GM12873 (cell line): Measurements from ENCODE around the gene OLFM3.

Source experiments
- TF ChIP-seq, protein P1 (sequence below): IDR thresholded peaks from 2 replicates; pipeline ENCODE4 v1.5.1; 2012; ENCODE audit warnings: low read depth, mild to moderate bottlenecking, moderate library complexity, low read length, control low read depth; ENCODE audit not compliant: insufficient read depth; ENCODE audit errors: missing control alignments

Gene OLFM3

DNA sequence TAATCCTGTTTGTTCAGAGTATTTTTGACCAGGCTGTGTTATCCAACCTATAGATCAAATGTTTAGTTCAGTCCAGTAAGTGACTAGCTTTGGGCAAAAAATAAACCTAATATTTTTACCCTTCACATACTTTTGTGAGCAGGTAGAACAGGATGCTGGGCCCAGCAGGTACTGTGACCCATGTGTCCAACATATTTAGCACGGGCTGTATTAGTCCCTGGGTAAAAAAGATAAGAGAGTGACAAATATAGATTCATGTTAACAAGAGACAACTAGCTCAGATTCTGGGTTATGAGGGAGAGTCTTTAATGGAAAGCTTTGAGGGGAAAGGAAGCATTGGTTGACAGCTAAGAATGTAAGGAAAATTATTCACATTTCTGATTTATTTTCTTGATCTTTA, 43.1 kb downstream of the OLFM3 start:
- TF ChIP-seq, protein P1, sequence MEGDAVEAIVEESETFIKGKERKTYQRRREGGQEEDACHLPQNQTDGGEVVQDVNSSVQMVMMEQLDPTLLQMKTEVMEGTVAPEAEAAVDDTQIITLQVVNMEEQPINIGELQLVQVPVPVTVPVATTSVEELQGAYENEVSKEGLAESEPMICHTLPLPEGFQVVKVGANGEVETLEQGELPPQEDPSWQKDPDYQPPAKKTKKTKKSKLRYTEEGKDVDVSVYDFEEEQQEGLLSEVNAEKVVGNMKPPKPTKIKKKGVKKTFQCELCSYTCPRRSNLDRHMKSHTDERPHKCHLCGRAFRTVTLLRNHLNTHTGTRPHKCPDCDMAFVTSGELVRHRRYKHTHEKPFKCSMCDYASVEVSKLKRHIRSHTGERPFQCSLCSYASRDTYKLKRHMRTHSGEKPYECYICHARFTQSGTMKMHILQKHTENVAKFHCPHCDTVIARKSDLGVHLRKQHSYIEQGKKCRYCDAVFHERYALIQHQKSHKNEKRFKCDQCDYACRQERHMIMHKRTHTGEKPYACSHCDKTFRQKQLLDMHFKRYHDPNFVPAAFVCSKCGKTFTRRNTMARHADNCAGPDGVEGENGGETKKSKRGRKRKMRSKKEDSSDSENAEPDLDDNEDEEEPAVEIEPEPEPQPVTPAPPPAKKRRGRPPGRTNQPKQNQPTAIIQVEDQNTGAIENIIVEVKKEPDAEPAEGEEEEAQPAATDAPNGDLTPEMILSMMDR, result no peak

DNA sequence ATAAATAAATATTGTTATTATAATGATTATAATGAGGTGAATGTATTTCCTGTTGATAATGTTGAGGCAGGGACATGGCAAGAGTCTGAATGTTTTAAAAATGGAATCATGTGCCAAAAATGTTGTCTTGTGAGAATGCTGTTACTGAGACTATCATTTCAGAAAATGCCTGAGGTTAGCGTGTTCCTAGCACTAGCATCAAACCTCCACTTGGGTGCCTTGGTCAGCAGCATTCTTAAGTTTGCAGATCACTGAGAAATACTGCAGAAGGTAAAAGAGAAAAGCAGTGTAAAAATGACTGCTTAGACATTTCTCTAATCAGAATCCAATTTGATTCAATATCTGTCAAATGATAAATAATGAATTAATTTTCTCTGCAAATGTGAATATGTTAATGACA, 50.8 kb downstream of the OLFM3 start:
- TF ChIP-seq, protein P1, result no peak

DNA sequence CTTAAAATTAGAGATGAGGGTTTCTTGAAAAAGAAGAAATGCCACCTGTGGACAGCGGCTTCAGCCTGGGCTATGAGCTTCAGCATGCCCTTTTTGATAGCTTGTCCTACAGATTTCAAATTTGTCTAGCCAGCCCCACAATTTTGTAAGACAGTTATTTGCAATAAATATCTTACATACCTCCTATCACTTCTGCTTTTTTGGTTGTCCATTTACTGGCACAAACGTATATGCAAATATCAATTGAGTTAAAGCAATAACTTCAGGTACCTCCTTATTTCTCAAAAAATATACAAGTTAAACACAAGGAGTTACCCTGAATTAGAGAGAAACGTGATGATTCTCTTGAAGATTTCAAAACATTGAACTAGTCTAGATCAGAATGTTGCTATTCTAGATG, 53.5 kb downstream of the OLFM3 start:
- TF ChIP-seq, protein P1, result no peak

DNA sequence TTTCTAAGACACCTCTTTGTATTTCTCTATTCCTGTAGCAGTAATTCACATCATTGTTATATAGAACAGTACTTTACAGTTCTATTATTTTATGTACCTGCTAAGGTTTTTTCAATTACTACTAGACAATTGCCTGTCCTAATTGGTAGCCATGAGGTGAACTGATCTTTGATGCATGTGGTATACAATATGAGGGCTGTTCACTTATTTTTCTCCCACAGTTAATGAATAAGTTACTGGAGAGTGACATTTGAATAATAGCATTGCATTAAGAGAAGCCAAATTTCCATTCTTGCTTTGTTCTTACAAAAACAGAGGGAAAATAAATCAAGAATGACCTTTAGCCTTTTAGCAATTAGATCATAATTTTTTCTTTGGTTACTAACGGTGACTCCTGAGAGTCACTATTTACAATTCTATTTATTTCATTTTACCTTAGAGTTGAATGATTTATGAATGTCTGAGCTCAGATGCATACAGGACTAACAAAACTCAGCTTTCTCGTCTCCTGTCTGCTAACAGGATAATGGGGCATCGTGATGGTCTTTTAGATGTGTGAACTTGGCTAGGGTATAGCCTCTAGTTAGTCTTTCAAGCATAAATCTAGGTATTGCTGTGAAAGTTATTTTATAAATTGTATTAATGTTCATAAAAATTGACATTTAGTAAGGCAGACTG, 54.1 kb downstream of the OLFM3 start:
- TF ChIP-seq, protein P1, result no peak

DNA sequence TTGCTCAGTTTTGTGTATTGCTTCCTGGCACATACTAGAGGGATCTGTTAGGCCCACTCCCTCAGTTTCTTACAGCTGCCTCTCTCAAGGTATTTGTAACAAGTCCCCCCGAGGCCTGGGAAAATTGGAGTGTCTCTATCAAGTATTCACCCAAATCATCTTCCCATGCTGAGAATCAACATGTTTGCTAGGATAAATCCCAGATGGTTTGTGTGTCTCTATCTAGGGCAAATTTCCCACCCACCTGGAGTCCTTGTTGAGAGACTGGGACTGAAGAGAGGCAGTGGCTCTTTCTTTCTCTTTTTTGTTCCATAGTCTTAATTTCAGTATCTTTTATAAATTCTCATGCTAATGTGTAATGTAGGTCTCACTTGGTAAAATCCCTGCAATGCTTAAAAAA, 58.0 kb downstream of the OLFM3 start:
- TF ChIP-seq, protein P1, result no peak

DNA sequence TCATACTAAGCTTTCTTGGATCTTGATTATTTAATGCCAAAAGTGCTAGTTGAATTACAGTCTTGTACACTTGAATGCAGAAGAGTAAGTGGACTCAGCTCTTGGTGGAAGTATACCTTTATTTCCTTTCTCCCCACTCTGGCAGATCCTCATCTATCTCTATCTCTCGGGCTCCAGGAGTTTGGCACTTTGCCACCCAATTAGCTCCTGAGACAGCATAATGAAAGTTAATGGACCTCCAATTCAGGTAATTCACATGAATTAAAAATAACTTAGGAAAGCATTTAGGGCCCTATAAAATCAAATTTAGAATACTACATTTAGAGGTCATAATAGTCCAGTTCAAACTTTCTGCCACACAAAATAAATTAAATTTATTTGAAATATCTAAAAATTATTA, 67.4 kb downstream of the OLFM3 start:
- TF ChIP-seq, protein P1, result no peak

DNA sequence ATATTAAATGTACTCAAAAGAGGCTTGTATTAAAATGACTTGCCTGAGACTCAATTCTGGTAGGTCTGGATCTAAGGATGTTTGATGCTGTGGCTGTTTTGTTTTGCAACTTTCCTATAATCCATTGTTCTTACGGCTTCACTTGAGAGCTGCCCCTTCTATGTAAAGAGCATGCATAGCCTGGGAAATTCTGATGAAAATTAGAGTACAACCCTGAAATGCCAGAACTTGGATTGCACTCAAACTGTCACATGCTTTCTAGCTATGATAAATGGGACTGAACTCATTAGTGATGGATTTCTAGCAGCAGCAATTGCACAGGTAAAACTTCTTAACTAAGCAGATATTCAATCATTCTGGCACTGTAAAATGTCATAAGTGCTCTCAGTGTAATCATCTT, 67.9 kb downstream of the OLFM3 start:
- TF ChIP-seq, protein P1, result no peak
